ENCODE measurements around the gene TMEM147.
A peak's percentile ranks its signal among the peaks of the same experiment; 100 is the strongest.
"Not testable (repeated sequence)": the region's sequence is repeated elsewhere in the genome, so short reads cannot be mapped to it uniquely, and the experiment has no call there.

Gene TMEM147

GRCh38 chr19:35563207-35563829 lies 17.9 kb downstream of the TMEM147 start, which contains the start of gene ATP4A:
ATP4A (minus strand) TSS chr19:35563658; CDS start chr19:35563629, 29 bp downstream.
- no peak for DNase-seq (ENCODE audit: low spot score)

- DNase-seq (ENCODE audit: low spot score): no peak
These were observed 19.8 kb downstream of the TMEM147 start for GRCh38 chr19:35565016-35565856.

GRCh38 chr19:35566738-35567137 lies 21.3 kb downstream of the TMEM147 start:
- no peak for DNase-seq (ENCODE audit: low spot score)

- no peak for DNase-seq (ENCODE audit: low spot score)
These were observed 23.9 kb downstream of the TMEM147 start for GRCh38 chr19:35569281-35569781.

- no peak for DNase-seq (ENCODE audit: low spot score)
These were observed 26.1 kb downstream of the TMEM147 start for GRCh38 chr19:35571406-35571965.

GRCh38 chr19:35577918-35578317 lies 32.5 kb downstream of the TMEM147 start:
- DNase-seq (ENCODE audit: low spot score): no peak

- no peak for DNase-seq (ENCODE audit: low spot score)
These were observed 33.3 kb downstream of the TMEM147 start for GRCh38 chr19:35578707-35579106.

- DNase-seq (ENCODE audit: low spot score): no peak
These were observed 37.3 kb downstream of the TMEM147 start for GRCh38 chr19:35582760-35583159.

- no peak for DNase-seq (ENCODE audit: low spot score)
These were observed 40.4 kb downstream of the TMEM147 start, which contains the start of gene PMIS2 for GRCh38 chr19:35585848-35586247. PMIS2 (plus strand) TSS chr19:35586173; CDS start chr19:35586260, 87 bp downstream.

GRCh38 chr19:35587321-35587720 lies 41.9 kb downstream of the TMEM147 start:
- no peak for DNase-seq (ENCODE audit: low spot score)

- no peak for DNase-seq (ENCODE audit: low spot score)
These were observed 45.4 kb downstream of the TMEM147 start for GRCh38 chr19:35590875-35591274.

GRCh38 chr19:35592226-35592625 lies 46.8 kb downstream of the TMEM147 start:
- DNase-seq (ENCODE audit: low spot score): peak; percentile 15

GRCh38 chr19:35595026-35595425 lies 49.6 kb downstream of the TMEM147 start:
- not testable (repeated sequence) for DNase-seq (ENCODE audit: low spot score)

- no peak for DNase-seq (ENCODE audit: low spot score)
These were observed 50.5 kb downstream of the TMEM147 start for GRCh38 chr19:35595928-35596327.

GRCh38 chr19:35596366-35596999 lies 51.1 kb downstream of the TMEM147 start:
- DNase-seq (ENCODE audit: low spot score): peak; percentile 18

Data from activated CD4-positive, alpha-beta T cell treated with anti-CD3 and anti-CD28 coated beads, Interleukin-2, Interleukin-4, amounts not matched to agents 100 ng/mL and 50 ng/mL, durations not matched to agents 16 hours and 8 hours (primary cell).